GM12801 (cell line): ENCODE results near the gene SLC6A12.

ENCODE experiments used
- TF ChIP-seq, protein P1 (sequence below): IDR thresholded peaks from one replicate; pipeline ENCODE4 v1.5.1; 2011; ENCODE audit warnings: control low read depth; ENCODE audit not compliant: insufficient read length; ENCODE audit errors: extremely low read depth

Gene SLC6A12

DNA sequence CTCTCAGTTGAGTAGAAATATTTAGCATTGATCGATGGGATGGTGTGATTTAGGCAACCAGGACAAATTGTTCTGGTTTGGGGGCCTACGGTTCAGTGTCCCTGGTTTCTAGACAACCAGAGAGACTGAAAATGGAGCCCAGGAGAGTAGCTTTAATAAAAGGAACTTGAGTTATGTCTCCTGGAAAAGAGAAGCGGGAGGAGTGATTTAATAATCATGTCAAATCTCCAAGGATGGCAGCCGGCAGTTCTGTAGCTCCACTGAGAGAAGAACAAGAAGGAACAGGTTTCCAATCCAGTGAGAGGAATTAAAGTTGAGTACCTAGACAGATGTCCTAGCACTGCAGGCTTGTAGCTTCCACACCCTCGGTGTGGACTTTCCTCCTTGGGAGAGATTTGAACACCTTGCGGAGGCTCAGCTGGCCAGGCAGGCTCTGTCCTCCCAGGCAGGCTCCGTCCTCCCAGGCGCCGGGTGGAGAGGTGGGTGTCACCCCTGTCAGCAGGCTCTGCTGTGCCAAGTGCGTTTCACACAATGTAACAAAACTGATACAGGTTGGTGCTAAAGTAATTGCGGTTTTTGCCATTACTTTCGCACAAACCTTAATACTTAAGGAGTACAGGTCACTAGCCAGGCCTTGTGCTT is 45.9 kb downstream of the SLC6A12 start:
- TF ChIP-seq, protein P1, sequence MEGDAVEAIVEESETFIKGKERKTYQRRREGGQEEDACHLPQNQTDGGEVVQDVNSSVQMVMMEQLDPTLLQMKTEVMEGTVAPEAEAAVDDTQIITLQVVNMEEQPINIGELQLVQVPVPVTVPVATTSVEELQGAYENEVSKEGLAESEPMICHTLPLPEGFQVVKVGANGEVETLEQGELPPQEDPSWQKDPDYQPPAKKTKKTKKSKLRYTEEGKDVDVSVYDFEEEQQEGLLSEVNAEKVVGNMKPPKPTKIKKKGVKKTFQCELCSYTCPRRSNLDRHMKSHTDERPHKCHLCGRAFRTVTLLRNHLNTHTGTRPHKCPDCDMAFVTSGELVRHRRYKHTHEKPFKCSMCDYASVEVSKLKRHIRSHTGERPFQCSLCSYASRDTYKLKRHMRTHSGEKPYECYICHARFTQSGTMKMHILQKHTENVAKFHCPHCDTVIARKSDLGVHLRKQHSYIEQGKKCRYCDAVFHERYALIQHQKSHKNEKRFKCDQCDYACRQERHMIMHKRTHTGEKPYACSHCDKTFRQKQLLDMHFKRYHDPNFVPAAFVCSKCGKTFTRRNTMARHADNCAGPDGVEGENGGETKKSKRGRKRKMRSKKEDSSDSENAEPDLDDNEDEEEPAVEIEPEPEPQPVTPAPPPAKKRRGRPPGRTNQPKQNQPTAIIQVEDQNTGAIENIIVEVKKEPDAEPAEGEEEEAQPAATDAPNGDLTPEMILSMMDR = no peak

DNA sequence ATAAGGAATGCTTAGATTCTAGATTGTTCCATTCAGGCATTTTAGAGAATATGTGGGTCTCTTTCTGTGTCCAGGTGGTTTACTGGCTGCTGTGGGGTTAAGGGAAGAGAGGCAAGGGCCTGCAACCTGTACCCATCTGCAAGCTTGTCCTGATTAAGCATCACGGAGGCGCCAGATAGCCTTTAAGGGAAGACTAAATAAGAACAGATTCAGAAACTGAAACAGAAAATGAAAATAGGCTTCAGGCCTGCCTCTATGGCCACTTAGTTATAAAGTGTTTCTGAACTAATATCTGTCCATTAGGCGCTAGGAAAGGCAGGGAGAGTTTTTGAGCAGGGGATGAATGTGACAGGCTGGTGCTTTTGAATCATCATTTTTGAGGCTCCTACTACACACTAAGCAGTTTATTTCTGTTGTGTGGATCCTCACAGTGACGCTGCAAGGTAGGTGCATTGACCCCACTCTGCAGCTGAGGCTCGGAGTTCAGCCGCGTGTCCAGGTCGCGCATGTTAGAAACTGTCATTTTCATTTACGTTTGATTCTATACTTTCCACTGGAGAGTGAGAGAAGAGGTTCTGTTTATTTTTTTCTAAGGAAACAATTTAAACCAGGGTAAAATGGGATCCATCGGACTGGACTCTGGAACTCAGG is 47.4 kb downstream of the SLC6A12 start:
- TF ChIP-seq, protein P1 = no peak

DNA sequence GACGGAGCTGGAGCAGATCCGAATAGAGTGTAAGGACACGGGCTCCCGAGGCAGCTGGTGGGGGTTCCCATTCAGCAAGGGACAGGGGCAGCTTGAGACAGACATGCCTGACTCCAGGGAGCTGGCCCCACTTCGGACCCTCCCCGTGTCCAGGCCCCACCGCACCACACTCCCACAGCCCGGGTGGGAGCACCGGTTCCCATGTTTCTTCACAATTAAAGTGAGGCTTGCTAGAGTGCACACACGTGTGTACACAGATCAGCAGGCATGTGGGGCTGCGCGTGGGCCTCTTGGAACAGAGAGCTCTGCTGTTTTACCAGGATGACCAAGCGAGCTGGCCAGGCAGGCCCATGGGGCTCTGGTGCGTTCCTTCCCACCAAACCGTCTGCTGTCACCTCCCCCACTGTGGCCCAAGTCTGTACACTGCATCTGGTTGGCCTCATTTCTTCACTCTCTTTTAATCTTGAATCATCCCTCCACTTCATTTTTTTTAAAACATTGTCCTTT is 48.0 kb downstream of the SLC6A12 start:
- TF ChIP-seq, protein P1 = no peak

DNA sequence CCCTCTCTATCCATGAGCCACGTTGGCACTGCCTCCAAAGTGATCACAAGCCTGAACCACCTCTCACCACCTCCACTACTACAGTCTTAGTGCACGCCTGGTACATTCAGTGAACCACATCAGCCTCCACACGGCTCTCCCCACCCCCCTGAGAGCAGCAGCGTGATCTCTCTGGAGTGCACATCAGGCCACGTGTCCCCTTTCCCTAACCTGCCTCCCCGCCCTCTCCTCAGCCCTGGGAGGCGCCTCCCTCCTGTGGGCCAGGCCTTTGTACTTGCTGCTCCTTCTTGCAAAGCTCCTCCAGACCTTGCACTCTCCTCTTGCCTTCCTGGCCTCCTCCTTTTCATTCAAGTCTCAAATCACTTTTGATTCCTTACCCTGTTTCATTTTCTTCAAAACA is 49.8 kb downstream of the SLC6A12 start:
- TF ChIP-seq, protein P1 = no peak

DNA sequence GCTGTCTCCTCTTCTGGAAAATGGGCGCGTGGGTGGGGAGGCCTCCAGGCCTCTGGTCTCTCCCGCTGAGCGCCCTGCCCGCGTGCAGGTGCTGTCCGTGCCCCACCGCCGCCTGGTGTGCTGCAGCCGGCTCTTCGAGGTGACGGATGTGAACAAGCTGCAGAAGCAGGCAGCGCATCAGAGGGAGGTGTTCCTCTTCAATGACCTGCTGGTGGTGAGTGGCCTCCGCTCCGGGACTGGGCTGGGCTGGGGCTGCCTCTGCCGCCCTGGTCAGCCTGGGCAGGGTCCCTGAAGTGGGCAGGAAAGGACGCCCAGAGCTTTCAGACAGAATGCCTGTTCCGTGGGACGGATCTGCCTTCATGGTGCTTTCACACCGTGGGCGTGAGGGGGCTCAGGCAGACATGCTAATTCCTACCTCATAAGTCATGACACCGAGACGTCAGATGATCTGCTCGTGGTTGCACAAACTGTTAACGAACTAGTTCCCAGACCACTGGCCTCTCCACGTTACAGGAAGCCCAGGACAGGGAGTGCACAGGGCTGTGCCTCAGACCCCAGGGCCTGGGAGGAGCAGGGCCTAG is 50.5 kb downstream of the SLC6A12 start:
- TF ChIP-seq, protein P1 = no peak

DNA sequence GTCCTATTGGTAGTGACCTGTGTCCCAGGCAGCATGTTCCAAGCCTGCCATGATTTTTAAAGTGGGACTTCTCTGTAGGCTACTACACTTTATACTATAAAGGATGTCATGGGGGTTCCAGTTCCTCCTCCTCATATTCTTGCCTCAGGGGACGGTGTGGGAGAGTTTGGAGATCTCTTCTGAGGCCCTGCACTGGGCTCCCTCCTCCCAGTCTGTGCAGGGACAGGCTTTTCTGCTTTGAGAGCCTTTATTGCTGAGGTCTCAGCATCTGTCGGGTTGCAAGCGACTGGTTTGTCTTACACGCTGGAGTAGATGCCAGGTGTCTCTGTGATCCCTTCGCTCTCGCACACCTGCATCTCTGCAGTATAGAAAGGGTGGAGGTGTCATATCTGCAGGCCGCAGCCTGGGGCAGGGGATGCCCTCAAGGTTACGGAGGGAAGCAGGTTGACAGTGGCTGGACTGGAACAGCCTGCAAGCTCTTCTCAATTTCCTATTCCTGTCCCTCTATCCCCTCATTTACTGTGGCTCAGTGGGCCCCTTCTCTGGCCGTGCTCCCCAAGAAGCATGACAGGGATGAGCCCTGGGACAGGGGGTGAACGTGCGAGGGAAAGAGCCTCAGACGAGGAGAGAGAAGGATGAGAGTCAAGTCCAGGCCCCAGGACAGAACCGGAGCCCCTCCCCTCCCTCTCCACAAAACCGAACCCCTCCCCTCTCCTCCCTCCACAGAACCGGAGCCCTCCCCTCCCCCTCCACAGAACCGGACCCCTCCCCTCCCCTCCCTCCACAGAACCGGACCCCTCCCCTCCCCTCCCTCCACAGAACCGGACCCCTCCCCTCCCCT is 51.3 kb downstream of the SLC6A12 start:
- TF ChIP-seq, protein P1 = no peak

DNA sequence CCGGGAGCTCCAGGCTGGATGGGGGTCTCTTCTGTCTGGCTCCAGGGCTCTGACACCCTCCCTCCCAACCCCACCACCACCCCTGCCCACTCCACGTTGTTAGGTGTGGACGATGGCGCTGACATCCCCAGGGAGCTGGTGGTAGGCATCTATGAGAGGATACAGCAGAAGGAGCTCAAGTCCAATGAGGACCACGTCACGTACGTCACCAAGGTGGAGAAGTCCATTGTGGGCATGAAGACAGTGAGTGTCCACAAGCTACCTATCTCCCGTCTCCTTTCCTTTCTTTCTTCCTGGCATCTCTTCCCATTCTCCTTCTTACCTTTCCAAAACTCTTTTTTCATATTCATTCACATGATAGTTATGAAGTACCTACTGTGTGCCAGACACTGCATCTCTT is 52.1 kb downstream of the SLC6A12 start:
- TF ChIP-seq, protein P1 = no peak
